NCI-H226 (cell line): Measurements from ENCODE around the gene RPS16.
"Not testable (repeated sequence)": the region's sequence is repeated elsewhere in the genome, so short reads cannot be mapped to it uniquely, and the experiment has no call there.

ENCODE experiments used
- DNase-seq: peaks from one replicate; pipeline ENCODE4 v3.0.0-alpha.2; 2015

Gene RPS16

DNA sequence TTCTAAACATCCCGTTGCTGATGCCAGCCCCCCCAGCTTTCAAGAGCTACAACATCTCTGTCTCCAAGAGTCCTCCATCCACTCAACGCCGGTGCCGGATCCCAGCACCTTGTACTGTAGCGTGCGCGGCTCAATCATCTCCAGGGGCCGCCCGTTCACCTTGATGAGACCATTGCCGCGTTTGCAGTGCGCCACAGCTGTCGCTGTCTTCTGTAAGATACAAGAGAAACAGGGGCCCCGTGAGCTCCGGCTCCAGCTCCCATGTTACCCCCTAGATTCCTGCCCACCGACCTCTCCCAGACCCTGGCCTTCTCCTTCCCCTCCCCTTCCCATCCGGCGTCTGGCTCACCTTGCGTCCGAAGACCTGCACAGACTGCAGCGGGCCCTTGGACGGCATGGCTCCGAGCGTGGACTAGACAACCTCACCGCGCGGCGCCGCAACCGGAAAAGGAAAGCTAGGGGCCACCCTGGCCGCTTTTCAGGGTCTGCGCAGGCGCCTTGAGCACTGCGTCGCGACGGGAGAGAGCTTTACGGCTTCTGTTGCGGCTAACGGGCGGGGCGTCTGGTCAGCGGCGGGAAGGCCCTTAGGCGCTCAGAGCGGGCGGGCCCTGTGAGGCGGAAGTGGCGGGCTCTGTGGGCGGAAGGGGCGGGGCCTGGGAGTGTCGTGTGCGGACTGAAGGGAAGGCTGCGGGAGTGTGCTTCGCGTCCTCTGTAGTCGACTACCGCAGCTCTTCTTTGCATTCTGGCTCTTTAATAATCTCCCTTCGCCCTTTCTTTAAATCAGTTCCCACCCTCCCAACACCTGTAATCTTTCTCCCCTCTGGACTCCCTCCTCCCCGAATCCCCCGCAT is at the start of gene RPS16:
RPS16 (minus strand) TSS at position 451 of the 851 bp plus-strand sequence; CDS start at position 397, 54 bp downstream.
- DNase-seq: peak; percentile 94

GRCh38 chr19:39483141-39483540 is 47.4 kb upstream of the RPS16 start:
- DNase-seq: no peak

GRCh38 chr19:39481676-39482075 is 45.9 kb upstream of the RPS16 start:
- no peak for DNase-seq

DNA sequence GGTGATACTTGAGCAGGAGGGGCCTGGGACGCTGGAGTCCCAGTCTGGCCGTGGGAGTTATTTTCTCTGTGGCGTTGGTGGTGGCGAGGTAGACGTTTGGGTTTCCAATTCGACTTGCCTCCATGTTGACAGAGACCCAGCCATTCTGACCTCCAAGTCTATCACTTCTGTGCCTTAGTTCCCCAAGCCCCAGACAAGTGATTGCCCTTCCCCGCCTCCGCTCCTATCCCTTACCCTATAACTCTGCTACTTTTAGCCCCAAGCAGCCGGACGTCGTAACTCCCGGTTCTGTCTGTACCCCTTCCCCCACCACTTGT is 45.4 kb upstream of the RPS16 start:
- no peak for DNase-seq

- DNase-seq: peak; percentile 90
Observed at GRCh38 chr19:39480337-39481228, 44.8 kb upstream of the RPS16 start, which contains the start of gene TIMM50. TIMM50 (plus strand) TSS chr19:39480838; CDS start chr19:39480854, 16 bp downstream.

DNA sequence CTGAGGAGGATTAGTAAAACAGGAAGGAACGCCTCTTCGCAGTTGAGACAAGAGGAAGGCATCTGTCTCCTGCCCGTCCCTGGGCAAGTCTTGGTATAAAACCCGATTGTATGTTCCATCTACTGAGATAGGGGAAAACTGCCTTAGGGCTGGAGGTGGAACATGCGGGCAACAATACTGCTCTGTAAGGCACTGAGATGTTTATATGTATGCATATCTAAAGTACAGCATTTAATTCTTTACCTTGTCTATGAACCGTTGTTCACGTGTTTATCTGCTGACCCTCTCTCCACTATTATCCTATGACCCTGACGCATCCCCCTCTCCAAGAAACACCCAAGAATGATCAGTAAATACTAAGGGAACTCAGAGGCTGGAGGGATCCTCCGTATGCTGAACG is 44.2 kb upstream of the RPS16 start:
- no peak for DNase-seq

DNA sequence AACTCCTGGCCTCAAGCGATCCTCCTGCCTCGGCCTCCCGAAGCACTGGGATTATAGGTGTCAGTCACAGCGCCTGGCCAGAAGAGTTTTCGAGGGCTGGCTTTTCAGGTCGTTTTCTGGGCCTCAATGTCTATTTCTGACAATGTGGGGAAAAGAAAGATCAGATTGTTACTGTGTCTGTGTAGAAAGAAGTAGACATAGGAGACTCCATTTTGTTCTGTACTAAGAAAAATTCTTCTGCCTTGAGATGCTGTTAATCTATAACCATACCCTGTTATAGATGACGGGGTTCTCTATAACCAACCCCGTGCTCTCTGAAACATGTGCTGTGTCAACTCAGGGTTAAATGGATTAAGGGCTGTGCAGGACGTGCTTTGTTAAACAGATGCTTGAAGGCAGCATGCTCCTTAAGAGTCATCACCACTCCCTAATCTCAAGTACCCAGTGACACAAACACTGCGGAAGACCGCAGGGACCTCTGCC is 43.6 kb upstream of the RPS16 start:
- DNase-seq: not testable (repeated sequence)

DNA sequence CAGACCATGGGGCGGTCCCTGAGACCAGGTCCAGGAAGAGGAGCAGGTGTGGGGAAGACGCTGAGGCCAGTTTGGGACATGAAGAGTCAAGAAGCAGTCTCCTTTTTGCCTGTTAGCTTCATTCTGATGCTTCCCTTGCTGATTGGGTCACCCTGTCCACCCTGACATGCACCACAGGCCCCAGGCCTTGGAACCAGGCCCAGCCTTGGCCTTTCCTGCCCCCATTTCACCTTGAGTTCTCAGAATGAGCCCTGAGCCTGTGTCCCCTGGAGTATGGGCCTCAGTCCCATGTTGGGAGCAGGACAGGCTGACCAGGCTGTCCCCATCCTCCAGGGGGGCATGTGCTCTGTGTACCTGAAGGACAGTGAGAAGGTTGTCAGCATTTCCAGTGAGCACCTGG is 40.0 kb upstream of the RPS16 start:
- DNase-seq: no peak

DNA sequence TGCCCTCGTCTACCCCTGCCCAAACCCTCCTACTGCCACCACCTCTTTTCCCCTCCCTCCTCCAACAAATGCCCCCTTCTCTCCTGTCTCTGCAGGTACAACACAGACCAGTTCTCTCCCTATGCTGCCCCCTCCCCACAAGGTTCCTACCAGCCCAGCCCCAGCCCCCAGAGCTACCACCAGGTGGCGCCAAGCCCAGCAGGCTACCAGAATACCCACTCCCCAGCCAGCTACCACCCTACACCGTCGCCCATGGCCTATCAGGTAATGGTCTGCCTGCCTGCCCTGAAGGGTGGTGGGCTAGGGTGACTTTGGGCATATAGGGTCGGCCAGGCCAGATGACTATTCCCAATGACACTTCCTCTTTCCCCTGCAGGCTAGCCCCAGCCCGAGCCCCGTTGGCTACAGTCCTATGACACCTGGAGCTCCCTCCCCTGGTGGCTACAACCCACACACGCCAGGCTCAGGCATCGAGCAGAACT is 38.4 kb upstream of the RPS16 start:
- no peak for DNase-seq

GRCh38 chr19:39473443-39473960 is 37.8 kb upstream of the RPS16 start:
- DNase-seq: no peak

- no peak for DNase-seq
Observed at GRCh38 chr19:39472746-39473442, 37.1 kb upstream of the RPS16 start.

- no peak for DNase-seq
Observed at GRCh38 chr19:39471756-39472536, 36.2 kb upstream of the RPS16 start.

GRCh38 chr19:39470724-39471339 is 35.1 kb upstream of the RPS16 start:
- peak; percentile 43 for DNase-seq

GRCh38 chr19:39469567-39469966 is 33.8 kb upstream of the RPS16 start:
- no peak for DNase-seq

DNA sequence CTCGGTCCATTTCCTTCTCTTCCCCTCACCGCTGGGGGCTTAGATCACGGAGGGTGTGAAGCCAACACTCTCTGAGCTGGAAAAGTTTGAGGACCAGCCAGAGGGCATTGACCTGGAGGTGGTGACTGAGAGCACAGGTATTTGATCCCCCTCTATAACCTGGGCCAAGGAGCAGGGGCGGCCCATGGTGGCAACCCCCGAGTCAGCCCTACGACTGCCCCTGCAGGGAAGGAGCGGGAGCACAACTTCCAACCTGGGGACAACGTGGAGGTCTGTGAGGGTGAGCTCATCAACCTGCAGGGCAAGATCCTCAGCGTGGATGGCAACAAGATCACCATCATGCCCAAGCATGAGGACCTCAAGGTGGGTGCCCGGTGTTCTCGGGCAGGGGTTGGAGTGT is 33.3 kb upstream of the RPS16 start:
- DNase-seq: no peak

DNA sequence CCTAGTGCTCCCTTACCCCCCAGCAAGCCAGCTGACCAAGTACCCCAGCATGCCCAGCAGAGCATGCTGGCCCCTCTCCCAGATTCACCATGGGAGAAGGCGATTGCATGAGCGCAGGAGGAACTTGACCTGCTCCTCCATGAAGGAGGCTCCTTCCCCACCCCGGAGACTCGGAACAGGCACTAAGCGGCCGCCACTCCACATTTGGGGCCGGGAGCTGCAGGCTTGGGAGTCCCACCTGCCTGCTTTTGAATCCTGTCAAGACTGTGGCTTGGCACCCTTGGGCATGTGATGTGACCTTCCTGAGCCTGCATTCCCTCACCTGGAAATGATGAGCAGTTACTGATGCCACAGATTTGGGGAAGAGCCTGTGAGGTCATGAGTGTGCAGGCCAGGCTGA is 32.2 kb upstream of the RPS16 start:
- DNase-seq: no peak

DNA sequence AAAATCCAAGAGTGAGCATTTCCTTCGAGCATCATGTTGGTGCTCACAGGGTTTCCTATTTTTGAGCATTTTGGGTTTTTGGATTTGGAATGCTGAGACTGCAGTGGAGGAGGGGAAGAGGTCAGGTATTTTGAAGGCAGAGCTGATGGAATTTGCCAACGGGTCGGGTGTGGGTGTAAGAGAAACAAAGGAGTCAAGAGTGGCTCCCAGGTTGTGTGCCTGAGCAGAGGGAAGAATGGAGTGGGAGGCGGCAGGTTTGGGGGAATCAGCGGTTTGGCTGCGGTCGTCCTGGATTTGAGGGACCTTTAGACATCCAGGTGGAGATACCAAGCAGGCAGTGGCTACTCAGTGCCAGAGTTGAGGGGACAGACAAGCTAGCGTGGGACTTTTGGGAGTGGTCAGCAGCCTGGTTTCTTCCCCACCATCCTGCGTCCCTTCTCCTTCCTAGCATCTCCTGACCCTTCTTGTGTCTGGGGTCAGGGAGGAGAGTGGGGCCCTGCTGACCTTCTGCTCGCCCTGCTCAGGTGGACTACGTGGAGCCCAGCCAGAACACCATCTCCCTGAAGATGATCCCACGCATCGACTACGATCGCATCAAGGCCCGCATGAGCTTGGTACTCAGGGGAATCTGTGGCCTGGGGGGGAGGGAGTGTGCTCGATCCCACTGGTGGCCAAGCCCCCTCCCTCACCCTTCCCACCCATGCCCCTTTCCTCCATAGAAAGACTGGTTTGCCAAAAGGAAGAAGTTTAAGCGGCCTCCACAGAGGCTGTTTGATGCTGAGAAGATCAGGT is 30.4 kb upstream of the RPS16 start:
- DNase-seq: no peak

DNA sequence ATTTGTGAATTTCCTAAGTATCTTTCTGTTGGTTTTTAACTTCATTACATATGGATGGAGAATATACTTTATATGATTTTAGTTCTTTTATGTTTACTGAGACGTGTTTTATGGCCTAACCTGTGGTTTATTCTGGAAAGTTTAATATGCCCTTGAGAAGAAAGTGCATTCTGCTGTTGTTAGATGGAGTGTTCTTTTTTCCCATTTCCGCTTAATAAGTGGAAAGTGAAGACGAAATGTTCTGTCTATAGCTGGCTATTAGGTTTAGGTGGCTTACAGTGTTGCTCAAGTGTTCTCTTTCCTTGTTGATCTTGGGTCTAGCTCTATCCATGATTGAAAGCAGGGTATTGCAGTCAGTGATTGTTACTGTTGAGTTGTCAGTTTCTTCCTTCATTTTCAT is 27.7 kb upstream of the RPS16 start:
- no peak for DNase-seq

DNA sequence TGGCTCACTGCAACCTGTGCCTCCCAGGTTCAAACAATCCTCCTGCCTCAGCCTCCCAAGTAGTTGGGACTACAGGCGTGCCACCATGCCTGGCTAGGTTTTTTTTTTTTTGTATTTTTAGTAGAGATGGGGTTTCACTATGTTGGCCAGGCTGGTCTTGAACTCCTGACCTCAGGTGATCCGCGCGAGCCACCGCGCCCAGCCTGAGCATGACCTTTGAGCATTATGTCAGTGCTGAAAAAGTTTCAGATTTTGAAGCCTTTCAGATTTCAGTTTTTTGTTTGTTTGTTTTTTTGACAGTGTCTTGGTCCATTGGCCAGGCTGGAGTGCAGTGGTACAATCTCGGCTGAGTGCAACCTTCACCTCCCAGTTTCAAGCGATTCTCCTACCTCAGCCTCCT is 15.5 kb upstream of the RPS16 start:
- not testable (repeated sequence) for DNase-seq

GRCh38 chr19:39449116-39449797 is 13.5 kb upstream of the RPS16 start:
- DNase-seq: no peak
